ENCODE measurements around the gene TYMS. TPM values are rescaled to one million over a fixed set of nuclear protein-coding genes. Genes with fewer than 3 reads are reported as not detected.

TYMS gene
- total RNA-seq, 4 donors from 2014 or later: 0.50 to 6.4 (median 0.65) TPM; not detected in 1

- DNase-seq (ENCODE audit: low spot score) (peak; percentile 84), ATAC-seq (ENCODE audit: low FRiP score) (peak; percentile 82)
- no peak for TF ChIP-seq CTCF (IDR thresholded peaks at IDR 0.05)
Observed at GRCh38 chr18:711657-712400, 54.4 kb downstream of the TYMS start.

- ATAC-seq (ENCODE audit: low FRiP score) (peak; percentile 92), DNase-seq (ENCODE audit: low spot score) (peak; percentile 34)
- no peak for TF ChIP-seq CTCF (IDR thresholded peaks at IDR 0.05)
Observed at GRCh38 chr18:712401-713134, 55.1 kb downstream of the TYMS start, which contains the start of gene ENOSF1. Gene ENOSF1 (minus strand): TSS chr18:712630. CDS start chr18:712587, 43 bp downstream.

GRCh38 chr18:713135-713490 is 55.7 kb downstream of the TYMS start:
- no peak for TF ChIP-seq CTCF (IDR thresholded peaks at IDR 0.05)
- ATAC-seq (ENCODE audit: low FRiP score) (no peak), DNase-seq (ENCODE audit: low spot score) (no peak)

DNA sequence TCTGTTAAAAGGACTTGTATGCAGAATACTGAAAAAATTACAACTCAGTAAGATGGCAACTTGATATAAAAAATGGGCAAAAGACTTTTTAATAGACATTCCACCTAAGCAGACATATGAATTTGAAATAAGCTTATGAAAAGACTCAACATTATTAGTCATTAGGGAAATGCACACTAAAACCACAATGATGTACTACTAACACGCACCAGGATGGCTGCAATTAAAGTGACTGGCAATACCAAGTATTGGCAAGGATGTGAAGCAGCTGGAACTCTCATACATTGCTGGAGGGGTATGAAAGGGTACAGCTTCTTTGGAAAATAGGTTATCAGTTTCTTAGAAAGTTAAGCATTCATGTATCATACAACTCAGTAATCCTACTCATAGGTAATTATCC is 58.2 kb downstream of the TYMS start:
- DNase-seq (ENCODE audit: low spot score) (no peak), ATAC-seq (ENCODE audit: low FRiP score) (no peak)
- TF ChIP-seq CTCF (IDR thresholded peaks at IDR 0.05): no peak

DNA sequence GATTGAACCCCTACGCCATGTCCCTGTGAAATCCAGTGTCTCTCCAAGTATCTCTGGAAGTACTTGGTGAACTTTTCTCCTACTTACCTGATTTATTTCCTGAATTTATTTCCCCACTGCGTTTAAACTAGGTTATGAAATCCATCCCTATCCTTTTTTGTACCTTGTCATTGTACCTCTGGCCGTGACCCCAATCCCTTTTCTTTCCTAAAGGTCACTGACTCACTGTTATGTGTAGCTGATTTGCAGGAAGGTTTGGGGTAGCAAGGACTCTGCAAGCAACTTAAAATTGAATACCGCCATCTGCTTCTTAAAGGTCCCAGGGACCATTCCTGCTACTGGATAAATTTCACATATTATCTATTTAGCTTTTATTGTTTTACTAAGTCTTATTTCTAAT is 59.5 kb downstream of the TYMS start:
- ATAC-seq (ENCODE audit: low FRiP score) (no peak), DNase-seq (ENCODE audit: low spot score) (no peak)
- no peak for TF ChIP-seq CTCF (IDR thresholded peaks at IDR 0.05)

Other genes starting within 250 kb of the TYMS start
- gene COLEC12, start 157.0 kb upstream of the TYMS start, total RNA-seq: 10 to 100 TPM; 25.3 to 54.8 (median 42.7) TPM
- gene CETN1, start 77.3 kb upstream of the TYMS start, total RNA-seq: not detected
- 1 to 10 TPM in 2 of 4 donors, under 1 TPM in 1, not detected in 1; 0.25 to 4.1 (median 3.4) TPM for gene CLUL1, start 60.7 kb upstream of the TYMS start, total RNA-seq
- gene ENOSF1, start 55.0 kb downstream of the TYMS start, total RNA-seq: 100 to 1,000 TPM in 1 of 4 donors, 10 to 100 TPM in 3; 31.7 to 104 (median 45.2) TPM
- gene YES1, start 154.6 kb downstream of the TYMS start, total RNA-seq: 100 to 1,000 TPM in 2 of 4 donors, 10 to 100 TPM in 2; 75.2 to 149 (median 108) TPM
- gene ADCYAP1, start 247.2 kb downstream of the TYMS start, total RNA-seq: 1 to 10 TPM in 1 of 4 donors, under 1 TPM in 3; 0.32 to 4.6 (median 0.83) TPM

Data from omental fat pad (tissue), 4 donors.